ENCODE results near the gene PLA2G4A. TPM values are rescaled to one million over a fixed set of nuclear protein-coding genes. Genes with fewer than 3 reads are reported as not detected.

The PLA2G4A gene
- total and polyA plus RNA-seq, 8 donors: 1.5 to 5.7 (median 2.4) TPM

- DNase-seq (no peak), ATAC-seq (no peak), FAIRE-seq (no peak)
- H3K27ac ChIP-seq: no peak overlapping the region
- no peaks in the 10 kb centered on the region for H3K27me3 ChIP-seq
- no peaks in the 10 kb centered on the region for H3K36me3 ChIP-seq
- no peaks in the 10 kb centered on the region for H3K4me1 ChIP-seq
- intact Hi-C loops (cut with DNase I): no loop called here
- no peak for TF ChIP-seq CTCF (IDR thresholded peaks at IDR 0.05)
- no peaks in the 10 kb centered on the region for H3K9me3 ChIP-seq
- H3K4me3 ChIP-seq: no peak overlapping the region
Measured at GRCh38 chr1:186894415-186894814, 65.7 kb downstream of the PLA2G4A start.

- 54 to 57% methylated on average over 1 of the region's 1 CpG for WGBS, 2 donors
- Histone ChIP-seq H3K27me3 (no peaks in the 10 kb centered on the region), H3K27ac (no peak overlapping the region), H3K36me3 (no peaks in the 10 kb centered on the region), H3K4me3 (no peak overlapping the region), H3K9me3 (no peaks in the 10 kb centered on the region), H3K4me1 (no peaks in the 10 kb centered on the region)
- TF ChIP-seq CTCF (IDR thresholded peaks at IDR 0.05): no peak
- ATAC-seq: no peak
- no peak for DNase-seq
- intact Hi-C loops (cut with DNase I): no loop called here
- FAIRE-seq: no peak
Measured at GRCh38 chr1:186896211-186896610, 67.5 kb downstream of the PLA2G4A start.

- no peak for DNase-seq
- Histone ChIP-seq H3K4me3 (no peak overlapping the region), H3K4me1 (no peaks in the 10 kb centered on the region), H3K9me3 (no peaks in the 10 kb centered on the region), H3K27ac (no peak overlapping the region), H3K27me3 (no peaks in the 10 kb centered on the region), H3K36me3 (no peaks in the 10 kb centered on the region)
- no peak for TF ChIP-seq CTCF (IDR thresholded peaks at IDR 0.05)
- no peak for ATAC-seq
- FAIRE-seq: no peak
- 41 to 44% methylated on average over 3 of the region's 3 CpGs for WGBS, 2 donors
- intact Hi-C loops (cut with DNase I): no loop called here
Measured at GRCh38 chr1:186897008-186897407, 68.3 kb downstream of the PLA2G4A start.

- no peak overlapping the region for H3K27ac ChIP-seq
- H3K9me3 ChIP-seq: no peaks in the 10 kb centered on the region
- intact Hi-C loops (cut with DNase I): no loop called here
- no peaks in the 10 kb centered on the region for H3K36me3 ChIP-seq
- no peaks in the 10 kb centered on the region for H3K27me3 ChIP-seq
- DNase-seq: no peak
- no peak for ATAC-seq
- TF ChIP-seq CTCF (IDR thresholded peaks at IDR 0.05): no peak
- 62 to 76% methylated on average over 3 of the region's 3 CpGs for WGBS, 2 donors
- no peaks in the 10 kb centered on the region for H3K4me1 ChIP-seq
- no peak for FAIRE-seq
- H3K4me3 ChIP-seq: no peak overlapping the region
Measured at GRCh38 chr1:186899577-186899976, 70.8 kb downstream of the PLA2G4A start.

DNA sequence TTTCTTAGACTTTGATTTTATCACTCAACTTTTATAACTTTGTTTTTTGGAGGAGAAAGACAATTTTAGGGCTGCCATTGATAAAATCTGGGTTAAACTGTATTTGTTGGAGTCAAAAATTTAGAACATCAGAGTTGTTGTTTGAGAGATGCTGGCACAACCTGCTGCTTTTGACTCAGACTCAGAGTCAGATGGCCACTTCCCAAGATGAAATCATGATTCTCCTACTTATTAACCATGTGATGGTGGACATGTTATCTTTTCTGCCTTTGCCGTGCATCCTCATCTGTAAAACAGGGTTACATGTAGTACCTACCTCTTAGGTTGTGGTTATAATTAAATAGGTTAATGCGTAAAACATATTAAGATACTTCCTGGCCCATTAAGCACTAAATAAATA, 71.2 kb downstream of the PLA2G4A start:
- DNase-seq (no peak), FAIRE-seq (no peak), ATAC-seq (no peak)
- no peak for TF ChIP-seq CTCF (IDR thresholded peaks at IDR 0.05)
- H3K4me1 ChIP-seq: no peaks in the 10 kb centered on the region
- H3K9me3 ChIP-seq: no peaks in the 10 kb centered on the region
- H3K27me3 ChIP-seq: no peaks in the 10 kb centered on the region
- 75% methylated on average over 2 of the region's 2 CpGs for WGBS, 2 donors
- no peak overlapping the region for H3K4me3 ChIP-seq
- no peak overlapping the region for H3K27ac ChIP-seq
- intact Hi-C loops (cut with DNase I): no loop called here
- no peaks in the 10 kb centered on the region for H3K36me3 ChIP-seq
